Subcutaneous abdominal adipose tissue (tissue), 5 donors: ENCODE results near the gene PET100.
A peak's percentile ranks its signal among the peaks of the same experiment; 100 is the strongest.

Source experiments
- H3K27ac ChIP-seq: one replicate; pipeline ENCODE4 v1.7.0; 2013; ENCODE audit warnings: low read depth, mild to moderate bottlenecking, inconsistent platforms, low read length, moderate library complexity
- H3K27me3 ChIP-seq, 5 donors: one replicate each; pipeline ENCODE4 v1.7.0; 2013; ENCODE audit warnings: low read length in 5 of 5, inconsistent platforms in 1 of 5; ENCODE audit not compliant: control insufficient read depth in 5 of 5, insufficient read depth in 4 of 5
- H3K36me3 ChIP-seq, 5 donors: one replicate each; pipeline ENCODE4 v1.7.0; 2013; ENCODE audit warnings: low read length in 5 of 5; ENCODE audit not compliant: control insufficient read depth in 5 of 5, insufficient read depth in 5 of 5
- H3K4me1 ChIP-seq, 5 donors: one replicate each; pipeline ENCODE4 v1.7.0; 2013; ENCODE audit warnings: low read length in 5 of 5, mild to moderate bottlenecking in 3 of 5, moderate library complexity in 1 of 5; ENCODE audit not compliant: control insufficient read depth in 5 of 5, insufficient read depth in 5 of 5
- H3K4me3 ChIP-seq, 5 donors: one replicate each; pipeline ENCODE4 v1.7.0; 2013; ENCODE audit warnings: low read length in 5 of 5, low read depth in 1 of 5
- H3K9ac ChIP-seq, 5 donors: one replicate each; pipeline ENCODE4 v1.7.0; 2013; ENCODE audit warnings: low read length in 5 of 5, mild to moderate bottlenecking in 4 of 5, moderate library complexity in 3 of 5
- H3K9me3 ChIP-seq, 5 donors: one replicate each; pipeline ENCODE4 v1.7.0; 2013; ENCODE audit warnings: low read length in 5 of 5; ENCODE audit not compliant: control insufficient read depth in 5 of 5
- donor health status: healthy.
- donor health status: healthy.
- donor health status: healthy.
- donor health status: healthy.
- donor health status: healthy.

The PET100 gene

DNA sequence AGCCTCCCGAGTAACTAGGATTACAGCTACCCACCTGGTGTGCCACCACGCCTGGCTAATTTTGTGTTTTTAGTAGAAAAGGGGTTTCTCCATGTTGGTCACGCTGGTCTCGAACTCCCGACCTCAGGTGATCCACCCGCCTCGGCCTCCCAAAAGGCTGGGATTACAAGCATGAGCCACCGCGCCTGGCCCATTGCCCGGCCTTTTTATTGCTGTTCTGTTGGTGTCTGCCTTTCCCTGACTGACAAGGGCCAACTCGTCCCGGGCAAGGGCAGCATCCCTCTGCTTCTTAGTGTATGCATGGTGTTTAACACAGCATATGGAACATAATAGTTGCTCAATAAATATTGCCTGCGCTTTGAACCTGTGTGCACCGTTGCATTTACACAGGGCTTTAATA, 33.1 kb downstream of the PET100 start:
- no peak overlapping the region for H3K27ac ChIP-seq

DNA sequence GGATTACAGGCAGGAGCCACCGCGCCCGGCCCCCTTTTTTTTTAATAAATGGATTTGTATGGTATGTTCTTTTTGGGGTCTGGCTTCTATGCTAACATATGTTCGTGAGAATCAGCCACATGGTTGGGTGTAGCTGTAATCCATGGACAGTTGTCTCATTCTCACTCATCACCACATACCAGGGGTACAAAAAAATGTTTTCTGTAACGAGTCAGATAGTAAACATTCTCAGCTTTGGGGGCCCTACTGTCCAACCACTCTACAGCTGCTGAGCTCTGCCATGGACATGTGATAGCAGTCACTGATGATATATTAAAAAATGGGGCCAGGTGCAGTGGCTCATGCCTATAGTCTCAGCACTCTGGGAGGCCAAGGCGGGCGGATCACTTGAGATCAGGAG, 34.1 kb downstream of the PET100 start:
- Histone ChIP-seq H3K27ac (no peak overlapping the region), H3K27me3 (peaks cover 0 to 7% (median 0%) of the 10 kb centered on the region in 5 donors), H3K36me3 (no peaks in the 10 kb centered on the region), H3K4me3 (no peak overlapping the region), H3K9ac (no peak overlapping the region), H3K9me3 (no peaks in the 10 kb centered on the region), H3K4me1 (no peaks in the 10 kb centered on the region)

More for the DNA sequence above, 33.1 kb downstream of the PET100 start:
- Histone ChIP-seq H3K9me3 (no peaks in the 10 kb centered on the region), H3K4me3 (no peak overlapping the region), H3K36me3 (no peaks in the 10 kb centered on the region), H3K9ac (no peak overlapping the region), H3K27me3 (peaks cover 0 to 7% (median 0%) of the 10 kb centered on the region in 5 donors), H3K4me1 (peaks cover 0 to 5% (median 0%) of the 10 kb centered on the region in 5 donors)

DNA sequence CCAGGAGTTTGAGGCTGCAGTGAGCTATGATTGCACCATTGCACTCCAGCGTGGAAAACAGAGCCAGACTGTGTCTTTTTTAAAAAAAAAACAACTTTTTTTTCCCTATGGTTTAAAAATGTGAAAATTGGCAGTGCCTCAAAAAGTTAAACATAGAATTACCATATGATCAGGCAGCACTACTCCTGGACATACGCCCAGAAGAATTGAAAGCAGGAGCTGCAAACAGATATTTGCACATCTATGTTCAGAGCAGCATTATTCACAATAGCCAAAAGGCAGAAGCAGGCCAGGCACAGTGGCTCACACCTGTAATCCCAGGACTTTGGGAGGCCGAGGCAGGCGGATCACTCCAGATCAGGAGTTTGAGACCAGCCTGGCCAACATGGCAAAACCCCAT, 35.5 kb downstream of the PET100 start:
- Histone ChIP-seq H3K27me3 (peaks cover 0 to 16% (median 6%) of the 10 kb centered on the region in 5 donors), H3K27ac (no peak overlapping the region), H3K9me3 (no peaks in the 10 kb centered on the region), H3K4me1 (peaks cover 0 to under 1% (median 0%) of the 10 kb centered on the region in 5 donors), H3K36me3 (no peaks in the 10 kb centered on the region), H3K4me3 (no peak overlapping the region), H3K9ac (no peak overlapping the region)

DNA sequence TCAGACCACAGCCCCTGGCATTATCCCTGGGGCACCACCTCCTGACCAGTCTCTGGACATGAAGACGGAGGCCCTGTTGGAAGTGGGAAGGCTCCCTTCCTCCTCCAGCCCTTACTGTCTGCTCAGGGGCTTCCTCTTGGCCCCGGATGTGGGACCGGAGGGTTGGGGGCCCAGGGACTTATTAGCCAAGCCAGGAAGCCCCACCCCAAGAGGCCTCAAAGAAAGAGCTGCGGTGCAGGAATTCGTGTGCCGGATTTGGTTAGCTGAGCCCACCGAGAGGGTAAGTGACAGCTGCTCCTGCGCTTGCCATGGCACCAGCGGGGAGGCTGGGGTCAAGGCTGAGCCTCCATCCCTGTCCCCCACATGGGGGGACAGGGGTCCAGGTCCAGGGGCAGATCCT, 39.2 kb downstream of the PET100 start, which contains the start of gene RETN:
RETN (plus strand) TSS at position 208 of the 400 bp plus-strand sequence. CDS start 278 bp downstream, outside the sequence.
- Histone ChIP-seq H3K4me3 (no peak within 1 kb of the TSS), H3K27ac (no peak within 1 kb of the TSS), H3K9ac (no peak within 1 kb of the TSS), H3K4me1 (peaks cover 0 to 3% (median 0%) of the 10 kb centered on the region in 5 donors), H3K27me3 (peaks cover 4 to 27% (median 20%) of the 10 kb centered on the region in 5 donors), H3K9me3 (peaks cover 0 to 5% (median 2%) of the 10 kb centered on the region in 5 donors), H3K36me3 (no peaks in the 10 kb centered on the region)

DNA sequence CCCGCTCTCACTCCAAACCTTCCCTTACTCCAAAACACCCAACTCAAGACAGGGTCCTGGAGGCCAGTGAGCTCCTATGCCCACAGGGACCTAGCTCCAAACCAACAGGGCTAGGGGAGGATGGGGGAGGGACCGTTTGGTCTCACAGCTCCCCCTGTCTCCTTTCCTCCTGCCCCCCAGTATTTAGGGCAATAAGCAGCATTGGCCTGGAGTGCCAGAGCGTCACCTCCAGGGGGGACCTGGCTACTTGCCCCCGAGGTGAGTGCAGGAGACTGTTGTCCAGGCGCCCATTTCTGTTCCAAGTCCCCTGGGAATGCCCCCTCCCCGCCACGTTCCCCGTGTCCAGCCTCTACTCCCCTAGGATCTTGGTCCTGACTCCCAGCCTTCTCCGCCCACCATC, 40.0 kb downstream of the PET100 start:
- Histone ChIP-seq H3K9me3 (peaks cover 0 to 7% (median 5%) of the 10 kb centered on the region in 5 donors), H3K27me3 (peaks cover 4 to 23% (median 20%) of the 10 kb centered on the region in 5 donors), H3K4me1 (peaks cover 0 to 5% (median 0%) of the 10 kb centered on the region in 5 donors), H3K36me3 (no peaks in the 10 kb centered on the region), H3K27ac (no peak overlapping the region), H3K4me3 (no peak overlapping the region), H3K9ac (no peak overlapping the region)

DNA sequence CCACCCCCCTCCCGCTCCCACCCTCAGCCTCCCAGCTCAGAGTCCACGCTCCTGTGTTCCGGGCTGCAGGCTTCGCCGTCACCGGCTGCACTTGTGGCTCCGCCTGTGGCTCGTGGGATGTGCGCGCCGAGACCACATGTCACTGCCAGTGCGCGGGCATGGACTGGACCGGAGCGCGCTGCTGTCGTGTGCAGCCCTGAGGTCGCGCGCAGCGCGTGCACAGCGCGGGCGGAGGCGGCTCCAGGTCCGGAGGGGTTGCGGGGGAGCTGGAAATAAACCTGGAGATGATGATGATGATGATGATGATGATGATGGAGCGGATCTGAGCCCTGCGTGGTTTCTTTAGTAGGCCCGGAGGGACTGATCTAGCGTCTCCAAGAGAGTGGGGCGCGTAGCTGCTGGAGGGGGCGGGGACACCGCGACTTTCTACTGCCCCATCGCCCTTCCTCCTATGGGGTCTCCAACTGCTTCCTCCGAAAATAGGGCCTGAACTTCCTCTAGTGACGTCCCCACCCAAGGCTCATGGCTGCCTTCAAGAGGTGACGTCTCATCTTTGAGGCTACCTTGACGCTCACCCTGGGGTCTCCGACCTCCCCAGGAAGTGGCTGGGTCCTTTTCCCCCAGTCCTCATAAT, 40.7 kb downstream of the PET100 start:
- peaks cover 0 to 5% (median 0%) of the 10 kb centered on the region in 5 donors for H3K4me1 ChIP-seq
- peaks cover 4 to 23% (median 20%) of the 10 kb centered on the region in 5 donors for H3K27me3 ChIP-seq
- H3K9me3 ChIP-seq, result peaks cover 0 to 7% (median 5%) of the 10 kb centered on the region in 5 donors
- no peak overlapping the region for H3K9ac ChIP-seq
- H3K27ac ChIP-seq, result no peak overlapping the region
- peak overlapping the region in 1 of 5 donors; percentile 32 for H3K4me3 ChIP-seq
- no peaks in the 10 kb centered on the region for H3K36me3 ChIP-seq

DNA sequence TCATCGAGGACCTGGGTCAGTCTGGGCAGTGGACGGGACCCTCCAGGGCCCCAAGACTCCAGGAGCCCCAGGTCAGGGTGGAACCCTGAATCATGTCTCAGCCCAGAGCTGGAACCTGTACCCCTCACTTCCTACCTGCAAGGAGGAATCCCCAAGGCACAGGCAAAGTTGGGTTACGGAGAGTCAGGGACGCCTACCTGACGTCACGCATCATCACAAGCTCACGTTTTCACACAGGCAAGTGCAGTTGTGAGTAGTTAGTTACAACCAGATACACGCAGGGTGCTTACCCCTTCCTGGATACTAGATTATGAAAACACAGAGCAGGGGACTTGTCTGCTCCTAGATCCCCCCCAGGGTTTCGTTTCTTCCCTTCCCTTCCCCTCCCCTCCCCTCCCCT, 41.2 kb downstream of the PET100 start:
- Histone ChIP-seq H3K36me3 (no peaks in the 10 kb centered on the region), H3K4me1 (peaks cover 0 to 5% (median 0%) of the 10 kb centered on the region in 5 donors), H3K4me3 (no peak overlapping the region), H3K9ac (no peak overlapping the region), H3K9me3 (peaks cover 0 to 7% (median 5%) of the 10 kb centered on the region in 5 donors), H3K27ac (no peak overlapping the region), H3K27me3 (peaks cover 4 to 23% (median 20%) of the 10 kb centered on the region in 5 donors)

DNA sequence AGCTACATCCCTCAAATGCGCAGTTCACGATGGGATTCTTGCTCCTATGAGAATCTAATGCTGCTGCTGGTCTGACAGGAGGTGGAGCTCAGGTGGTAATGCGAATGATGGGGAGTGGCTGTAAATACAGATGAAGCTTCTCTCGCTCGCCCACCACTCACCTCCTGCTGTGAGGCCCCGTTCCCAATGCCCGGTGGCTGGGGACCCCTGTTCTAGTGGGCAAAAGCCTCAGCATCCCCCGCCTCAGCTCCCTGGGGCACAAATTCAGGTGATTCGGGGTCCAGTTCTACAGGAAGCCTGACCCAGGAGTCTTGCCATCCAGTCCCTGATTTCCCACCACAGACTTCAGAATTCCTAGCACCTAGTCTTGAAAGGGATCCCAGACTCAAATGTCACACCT, 42.9 kb downstream of the PET100 start:
- peaks cover 4 to 30% (median 23%) of the 10 kb centered on the region in 5 donors for H3K27me3 ChIP-seq
- H3K36me3 ChIP-seq, result no peaks in the 10 kb centered on the region
- H3K4me3 ChIP-seq, result no peak overlapping the region
- H3K27ac ChIP-seq, result no peak overlapping the region
- H3K9me3 ChIP-seq, result peaks cover 0 to 7% (median 5%) of the 10 kb centered on the region in 5 donors
- peaks cover 0 to 9% (median 0%) of the 10 kb centered on the region in 5 donors for H3K4me1 ChIP-seq
- no peak overlapping the region for H3K9ac ChIP-seq

DNA sequence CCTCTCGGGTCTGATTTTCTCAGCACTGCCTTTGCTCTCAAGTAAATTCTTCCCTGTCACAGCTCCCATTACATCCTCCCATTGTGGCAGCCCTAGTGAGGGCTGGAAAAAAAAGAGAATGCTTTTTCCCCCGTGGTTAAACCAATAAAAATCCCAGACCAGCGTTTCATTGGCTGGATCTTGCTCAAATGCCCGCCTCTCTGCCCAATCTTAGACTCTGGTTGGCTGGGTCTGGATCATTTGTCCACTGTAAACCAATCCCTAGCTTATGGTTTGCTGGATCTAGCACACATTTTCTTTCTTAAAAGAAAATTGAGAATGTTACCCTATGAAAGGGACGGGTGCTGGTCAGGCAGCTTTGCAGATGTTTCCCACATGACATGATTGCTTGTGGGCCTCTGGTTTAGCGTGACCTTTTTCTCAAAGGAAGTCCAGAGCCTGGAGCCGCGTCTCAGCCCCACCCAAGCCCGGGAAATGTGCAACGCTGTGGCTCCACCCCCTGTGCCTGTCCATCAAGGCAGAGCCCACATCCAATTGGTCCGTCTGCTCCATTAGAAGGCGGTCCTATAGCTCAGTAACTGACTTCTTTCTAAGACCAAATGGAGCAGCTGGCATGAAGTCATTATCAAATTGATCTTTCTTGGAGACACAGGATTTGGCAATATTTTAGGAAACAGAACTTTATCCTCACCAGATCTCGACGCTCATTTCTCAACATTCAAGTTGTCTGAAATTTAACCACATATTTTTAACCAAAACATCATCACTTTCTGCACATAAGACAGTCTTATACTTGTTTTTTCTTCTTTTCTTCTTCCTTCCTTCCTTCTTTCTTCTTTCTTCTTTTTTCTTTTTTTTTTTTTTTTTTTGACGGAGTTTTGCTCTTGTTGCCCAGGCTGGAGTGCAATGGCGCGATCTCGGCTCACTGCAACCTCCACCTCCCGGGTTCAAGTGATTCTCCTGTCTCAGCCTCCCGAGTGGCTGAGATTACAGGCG, 44.7 kb downstream of the PET100 start:
- H3K9me3 ChIP-seq, result peaks cover 0 to 8% (median 5%) of the 10 kb centered on the region in 5 donors
- H3K27me3 ChIP-seq, result peaks cover 10 to 43% (median 35%) of the 10 kb centered on the region in 5 donors
- no peak overlapping the region for H3K4me3 ChIP-seq
- no peak overlapping the region for H3K27ac ChIP-seq
- peaks cover 0 to 13% (median 0%) of the 10 kb centered on the region in 5 donors for H3K4me1 ChIP-seq
- no peaks in the 10 kb centered on the region for H3K36me3 ChIP-seq
- no peak overlapping the region for H3K9ac ChIP-seq
